ENCODE measurements around the gene PCARE.

The PCARE gene

DNA sequence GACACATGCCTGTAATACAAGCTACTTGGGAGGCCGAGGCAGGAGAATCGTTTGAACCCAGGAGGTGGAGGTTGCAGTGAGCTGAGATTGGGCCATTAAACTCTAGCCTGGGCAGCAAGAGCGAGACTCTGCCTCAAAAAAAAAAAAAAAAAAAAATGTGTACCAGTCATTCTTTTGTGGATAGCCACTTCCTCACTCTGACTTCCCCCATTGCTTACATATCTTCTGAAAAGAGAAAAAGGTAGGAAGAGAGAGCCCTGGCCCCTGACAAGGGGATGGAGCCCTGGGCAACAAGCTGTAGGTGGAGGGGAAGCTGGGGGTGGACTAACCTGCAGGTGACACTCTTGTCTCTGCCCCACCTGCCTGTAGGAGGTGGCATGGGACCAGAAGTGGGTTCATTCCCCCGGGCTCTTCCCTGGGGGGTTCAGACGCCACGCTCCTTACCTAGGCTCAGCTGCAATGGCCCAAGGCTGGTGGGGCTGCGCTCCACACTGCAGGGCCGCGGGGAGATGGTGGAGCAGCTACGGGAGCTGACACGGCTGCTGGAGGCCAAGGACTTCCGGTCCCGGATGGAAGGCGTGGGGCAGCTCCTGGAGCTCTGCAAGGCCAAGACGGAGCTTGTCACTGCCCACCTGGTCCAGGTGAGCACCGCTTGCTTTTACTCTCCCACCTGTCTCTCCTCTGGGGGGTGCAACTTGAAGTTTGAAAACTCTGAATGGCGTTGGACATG, 39.1 kb downstream of the PCARE start:
- DNase-seq (ENCODE audit: low read depth) = no peak

DNA sequence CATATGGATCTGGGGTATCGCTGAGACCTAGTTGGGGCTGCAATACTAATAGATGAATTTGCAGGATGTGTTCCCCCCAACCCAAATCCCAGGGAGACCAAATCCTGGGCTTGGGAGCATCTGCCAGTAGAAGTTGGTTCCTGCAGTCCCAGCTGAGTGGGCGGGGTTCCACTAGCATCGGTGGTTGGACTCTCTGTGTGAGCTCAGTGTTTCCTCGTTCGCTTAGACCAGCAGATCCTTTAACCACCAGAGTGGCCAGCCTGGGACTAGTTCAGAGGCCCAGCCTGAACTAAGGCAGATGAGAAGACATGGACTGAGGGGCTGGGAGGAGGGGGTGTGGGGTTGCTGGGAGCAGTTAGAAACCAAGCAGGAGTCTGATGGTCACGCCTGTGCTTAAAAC, 40.7 kb downstream of the PCARE start:
- DNase-seq (ENCODE audit: low read depth) = no peak

DNA sequence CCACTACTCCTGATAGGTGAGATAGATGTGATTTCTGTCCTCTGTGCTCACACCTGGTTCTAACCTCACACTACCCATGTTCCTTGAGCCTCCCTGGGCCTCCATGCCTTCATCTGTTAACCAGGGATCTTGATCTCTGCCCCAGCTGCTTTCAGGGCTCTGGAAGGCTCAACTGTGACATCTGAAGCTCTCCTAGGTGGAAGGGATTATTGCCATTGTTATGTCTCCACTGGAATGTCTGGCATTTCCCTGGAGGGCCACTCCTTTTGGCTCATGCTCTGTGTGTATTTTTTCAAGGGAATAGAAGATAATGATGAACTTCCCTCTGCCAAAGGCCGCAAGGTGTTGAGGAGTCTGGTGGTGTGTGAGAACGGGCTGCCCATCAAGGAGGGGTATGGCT, 41.2 kb downstream of the PCARE start:
- no peak for DNase-seq (ENCODE audit: low read depth)

DNA sequence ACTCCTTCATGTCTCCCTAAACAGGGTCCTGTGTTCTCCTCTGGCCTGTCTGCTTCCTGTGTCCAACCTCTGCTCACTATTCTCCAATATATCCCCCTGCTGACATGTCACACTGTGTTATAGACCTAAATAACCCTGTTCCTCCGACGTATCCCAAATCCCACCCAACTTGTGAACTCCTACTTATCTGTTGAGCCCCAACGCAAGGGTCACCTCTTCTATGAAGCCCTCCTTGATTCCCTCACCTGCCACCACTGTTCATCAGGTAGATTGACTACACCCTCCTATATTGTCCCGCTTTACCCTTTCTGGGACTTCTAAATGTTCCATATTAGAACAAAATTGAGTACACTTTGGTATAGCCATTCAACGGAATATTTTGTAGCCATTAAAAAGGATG, 42.1 kb downstream of the PCARE start:
- DNase-seq (ENCODE audit: low read depth) = no peak

DNA sequence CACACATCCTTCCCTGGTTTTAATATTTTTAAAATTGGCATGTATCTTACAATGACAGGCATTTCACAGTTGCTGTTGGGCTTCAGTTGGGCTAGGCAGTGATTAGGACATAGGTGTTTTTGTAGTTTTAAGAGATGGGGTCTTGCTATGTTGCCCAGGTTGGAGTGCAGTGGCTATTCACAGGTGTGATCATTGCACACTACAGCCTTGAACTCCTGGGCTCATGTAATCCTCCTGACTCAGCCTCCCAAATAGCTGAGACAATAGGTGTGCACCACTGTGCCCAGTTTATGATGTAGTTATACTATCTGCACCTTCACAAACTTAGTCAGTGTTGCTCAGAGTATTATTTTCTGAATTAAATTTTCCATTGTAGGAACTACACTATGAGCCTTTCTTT, 43.3 kb downstream of the PCARE start:
- DNase-seq (ENCODE audit: low read depth) = no peak

DNA sequence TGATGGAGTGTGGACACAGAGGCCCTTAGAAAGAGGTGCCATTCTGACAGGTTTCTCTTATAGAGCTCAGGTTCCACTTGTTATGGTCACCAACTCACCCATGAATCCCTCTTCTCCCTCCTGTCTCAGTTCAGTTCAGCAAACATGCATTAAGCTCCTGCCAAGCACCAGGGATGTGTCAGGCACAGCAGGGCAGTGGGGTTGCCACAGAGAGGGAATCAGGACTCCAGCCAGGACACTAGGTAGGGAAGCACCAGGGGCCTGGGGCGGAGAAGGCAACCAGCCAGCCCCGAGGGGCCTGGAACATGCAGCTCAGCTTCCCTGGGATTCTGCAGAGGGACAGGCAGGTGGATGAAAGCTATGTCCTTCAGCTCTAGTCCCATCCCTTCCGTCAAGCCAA, 48.6 kb downstream of the PCARE start:
- no peak for DNase-seq (ENCODE audit: low read depth)

DNA sequence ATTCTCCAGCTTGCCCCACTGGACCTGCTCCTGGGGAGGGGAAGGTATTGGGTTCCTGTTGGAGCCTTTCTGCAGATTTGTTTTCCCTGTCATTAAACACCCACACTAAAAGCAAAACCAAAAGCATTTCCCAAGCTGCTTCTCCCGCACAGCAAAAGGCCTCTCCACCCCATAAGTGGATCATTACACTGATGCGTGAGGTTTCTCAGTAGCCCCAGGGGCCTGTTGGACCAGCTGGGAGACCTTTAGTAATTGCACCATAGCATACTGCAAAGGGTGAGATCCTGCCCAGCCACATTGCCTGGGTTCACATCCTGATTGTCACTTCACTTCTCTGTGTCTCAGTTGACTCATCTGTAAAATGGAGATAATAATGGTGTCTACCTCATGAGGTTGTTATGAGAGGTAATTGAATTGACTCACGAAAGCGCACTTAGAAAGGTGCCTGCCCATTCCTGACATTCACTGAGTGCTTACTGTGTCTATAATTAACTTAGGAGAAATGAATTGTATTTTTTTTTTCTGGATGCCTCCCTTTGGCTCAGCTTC, 49.4 kb downstream of the PCARE start:
- DNase-seq (ENCODE audit: low read depth) = no peak

DNA sequence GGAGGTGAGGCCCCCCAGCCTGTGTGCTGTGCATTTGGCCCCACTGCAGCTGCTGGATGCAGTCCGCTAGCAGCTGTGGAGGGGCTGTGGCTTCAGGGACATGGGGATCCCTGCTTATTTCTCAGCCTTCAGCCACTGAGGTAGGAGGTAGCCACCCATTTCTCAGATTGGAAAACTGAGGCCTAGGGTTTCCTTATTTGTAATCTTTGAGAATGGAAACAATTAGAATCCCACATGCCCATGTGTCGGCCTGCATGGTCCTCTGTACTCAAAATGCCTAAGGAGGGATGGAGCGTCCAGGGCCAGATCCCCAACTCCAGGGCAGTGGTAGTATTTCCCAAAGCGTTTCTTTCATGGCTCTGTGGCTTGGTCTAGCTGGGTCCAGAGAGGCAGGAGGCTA, 51.1 kb downstream of the PCARE start:
- no peak for DNase-seq (ENCODE audit: low read depth)

DNA sequence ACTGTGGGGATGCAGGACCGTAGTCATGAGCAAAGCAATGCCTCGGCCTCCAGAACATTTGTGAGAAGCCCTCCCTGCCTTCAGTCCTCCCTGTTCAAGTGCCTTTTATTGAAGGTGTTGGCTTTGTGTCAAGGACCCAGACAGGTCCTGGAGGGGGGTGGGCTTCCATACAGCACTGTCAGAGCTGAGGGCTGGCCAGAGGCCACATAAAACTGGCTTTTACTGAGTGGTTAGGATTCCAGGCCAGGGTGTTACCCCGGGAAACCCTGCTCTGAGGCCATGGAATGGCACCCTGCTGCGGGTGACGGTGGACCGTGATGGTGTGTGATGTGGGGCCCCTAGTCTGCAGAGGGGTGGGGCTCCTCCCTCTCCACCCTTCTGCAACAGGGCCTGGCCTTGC, 51.6 kb downstream of the PCARE start:
- no peak for DNase-seq (ENCODE audit: low read depth)

DNA sequence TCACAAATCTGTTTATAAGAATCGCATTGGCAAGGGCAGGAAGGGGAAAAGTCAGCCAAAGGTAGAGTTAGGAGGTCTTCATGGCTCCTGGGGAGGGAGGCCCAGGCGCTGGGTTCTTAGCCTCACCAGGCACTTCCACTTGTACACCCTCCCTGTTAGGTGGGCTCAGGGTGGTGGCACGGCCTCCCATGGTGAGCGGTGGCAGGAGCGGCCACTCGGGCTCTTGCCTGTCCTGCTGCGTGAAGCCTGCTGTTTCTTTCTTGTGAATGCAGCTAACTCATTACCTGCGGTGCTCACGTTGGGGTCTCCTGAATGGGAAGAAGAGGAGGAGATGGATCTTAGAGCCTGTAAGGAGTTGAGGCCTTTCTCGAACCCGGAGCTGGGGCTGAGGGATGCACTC, 52.4 kb downstream of the PCARE start:
- DNase-seq (ENCODE audit: low read depth) = no peak

DNA sequence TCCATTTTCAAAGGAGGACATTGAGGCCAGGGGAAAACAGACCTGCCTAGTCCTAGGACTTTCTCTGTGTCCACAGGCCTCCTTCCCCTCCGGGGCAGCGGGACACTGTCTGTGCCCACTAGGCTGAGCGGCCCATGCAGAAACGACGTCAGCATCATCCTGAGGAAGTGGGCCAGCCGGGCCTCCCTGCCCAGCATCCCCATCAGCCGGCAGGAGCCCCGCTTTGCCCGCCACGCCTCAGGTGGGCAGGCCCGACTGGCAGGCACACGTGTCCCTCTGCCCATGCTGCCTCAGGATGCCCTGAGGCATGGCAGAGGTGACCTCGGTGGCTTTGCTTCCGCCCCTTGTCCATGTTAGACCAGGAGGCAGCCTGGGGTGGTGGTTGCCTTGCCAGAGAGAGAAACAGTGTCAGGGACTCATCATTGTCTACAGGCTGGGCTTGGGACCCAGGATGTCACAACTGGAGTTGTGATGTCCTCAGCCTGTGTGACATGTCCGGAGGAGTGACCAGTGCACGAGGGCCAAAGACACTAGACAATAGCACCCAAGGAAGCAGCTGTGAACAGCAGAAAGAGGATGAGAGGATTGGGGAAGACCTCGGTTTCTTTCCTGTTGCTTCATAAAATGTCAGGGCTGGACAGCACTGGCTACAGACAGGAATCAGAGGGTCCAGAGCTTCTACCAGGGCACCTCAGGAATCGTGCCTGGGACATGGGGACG, 56.4 kb downstream of the PCARE start:
- no peak for DNase-seq (ENCODE audit: low read depth)

DNA sequence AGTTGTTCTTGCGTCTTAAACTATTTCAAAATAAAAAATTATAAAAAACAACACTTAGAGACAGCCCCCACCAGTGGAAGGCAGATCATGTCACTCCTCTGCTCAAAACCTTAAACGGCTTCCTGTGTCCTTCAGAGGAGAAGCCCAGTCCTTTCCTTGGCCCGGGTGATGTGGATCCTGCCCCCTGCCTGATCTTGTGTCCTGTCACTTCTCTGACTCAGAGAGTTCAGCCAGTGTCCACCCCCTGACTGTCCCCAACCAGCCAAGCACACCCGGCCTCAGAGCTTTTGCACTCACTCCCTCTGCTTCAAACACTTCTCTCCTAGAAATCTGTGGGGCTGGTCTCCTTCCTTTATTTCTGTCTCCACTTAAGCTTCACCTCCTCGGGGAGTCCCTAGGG, 57.8 kb downstream of the PCARE start:
- DNase-seq (ENCODE audit: low read depth) = no peak

DNA sequence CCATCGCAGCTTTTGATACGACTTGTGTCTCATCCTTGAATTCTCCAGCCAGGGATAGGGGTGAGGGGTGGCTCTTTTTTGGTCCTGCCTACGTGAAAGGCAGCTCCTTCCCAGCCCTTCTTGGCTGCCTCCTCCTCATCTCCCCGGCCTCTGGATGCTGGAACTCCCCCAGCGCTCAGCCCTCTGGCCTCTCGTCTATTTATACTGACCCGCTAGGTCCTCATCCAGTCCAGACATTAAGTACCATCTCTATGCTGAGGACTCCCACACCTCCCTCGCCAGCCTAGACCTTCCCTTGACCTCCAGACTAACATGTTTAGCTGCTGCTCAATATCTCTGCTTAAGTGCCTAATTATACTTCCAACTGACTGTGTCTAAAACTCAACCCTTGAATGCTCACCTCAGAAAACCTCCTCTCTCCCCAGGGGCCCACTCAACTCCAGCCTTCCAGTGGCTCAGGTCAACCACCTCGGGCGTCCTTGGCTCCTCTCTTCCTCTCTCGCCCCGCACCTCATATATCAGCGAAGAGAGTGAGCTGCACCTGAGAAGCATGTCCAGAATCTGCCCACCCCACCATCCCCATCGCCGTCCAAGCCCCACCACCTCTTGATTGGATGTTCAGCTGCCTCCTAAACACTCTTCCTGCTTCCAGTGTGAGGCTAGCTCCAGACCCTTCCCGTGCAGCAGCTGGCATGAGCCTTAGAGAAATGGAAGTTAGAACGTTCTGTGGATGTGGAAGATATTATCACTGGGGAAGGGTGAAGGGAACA, 58.4 kb downstream of the PCARE start:
- DNase-seq (ENCODE audit: low read depth) = no peak

DNA sequence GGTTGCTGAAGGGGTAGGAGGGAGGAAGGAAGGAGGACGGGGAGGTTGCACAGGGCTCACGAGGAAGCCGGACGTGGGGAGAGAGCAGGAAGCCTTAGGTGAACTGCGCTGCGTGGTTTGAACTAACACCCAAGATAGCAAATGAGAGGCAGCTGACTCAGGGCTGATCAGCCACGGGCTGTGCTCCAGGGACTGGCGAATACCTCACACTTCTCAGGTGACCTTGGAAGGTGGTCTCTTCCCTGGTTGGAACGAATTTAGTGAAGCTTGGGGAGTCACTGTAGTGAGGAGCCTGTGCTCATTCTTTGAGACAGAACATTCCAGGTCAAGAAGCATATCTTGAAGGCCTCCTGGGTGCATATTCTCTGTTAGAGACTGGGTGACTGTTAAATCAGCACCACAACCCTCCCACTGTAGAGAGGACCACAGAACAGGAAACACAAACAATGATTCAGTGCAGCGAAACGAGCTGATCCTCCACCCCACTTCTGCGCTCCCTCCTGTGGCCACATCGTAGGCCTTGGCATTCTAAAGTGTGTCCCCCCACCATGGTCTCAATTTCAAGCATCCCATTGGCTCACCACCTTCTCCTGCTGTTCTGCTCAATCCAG, 59.4 kb downstream of the PCARE start:
- peak; percentile 66 for DNase-seq (ENCODE audit: low read depth)

DNA sequence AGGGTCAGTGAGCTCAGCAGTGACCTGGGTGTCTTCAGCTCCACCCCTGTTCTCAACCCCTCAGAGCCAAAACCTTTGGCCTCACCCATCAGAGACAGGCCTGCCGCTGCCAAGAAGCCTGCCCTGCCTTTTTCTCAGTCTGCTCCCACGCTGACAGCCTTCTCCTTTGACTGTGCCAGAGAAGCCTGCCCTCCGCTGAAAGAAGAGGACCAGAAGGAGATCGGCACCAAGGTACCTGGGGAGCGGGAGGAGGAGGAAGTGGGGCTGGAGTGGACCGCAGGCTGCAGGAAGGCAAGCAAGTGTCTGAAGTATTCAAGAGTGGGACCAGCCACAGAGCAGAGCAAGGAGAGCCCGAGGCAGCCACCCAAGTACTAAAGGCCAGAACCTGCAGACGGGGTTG, 60.0 kb downstream of the PCARE start:
- no peak for DNase-seq (ENCODE audit: low read depth)

DNA sequence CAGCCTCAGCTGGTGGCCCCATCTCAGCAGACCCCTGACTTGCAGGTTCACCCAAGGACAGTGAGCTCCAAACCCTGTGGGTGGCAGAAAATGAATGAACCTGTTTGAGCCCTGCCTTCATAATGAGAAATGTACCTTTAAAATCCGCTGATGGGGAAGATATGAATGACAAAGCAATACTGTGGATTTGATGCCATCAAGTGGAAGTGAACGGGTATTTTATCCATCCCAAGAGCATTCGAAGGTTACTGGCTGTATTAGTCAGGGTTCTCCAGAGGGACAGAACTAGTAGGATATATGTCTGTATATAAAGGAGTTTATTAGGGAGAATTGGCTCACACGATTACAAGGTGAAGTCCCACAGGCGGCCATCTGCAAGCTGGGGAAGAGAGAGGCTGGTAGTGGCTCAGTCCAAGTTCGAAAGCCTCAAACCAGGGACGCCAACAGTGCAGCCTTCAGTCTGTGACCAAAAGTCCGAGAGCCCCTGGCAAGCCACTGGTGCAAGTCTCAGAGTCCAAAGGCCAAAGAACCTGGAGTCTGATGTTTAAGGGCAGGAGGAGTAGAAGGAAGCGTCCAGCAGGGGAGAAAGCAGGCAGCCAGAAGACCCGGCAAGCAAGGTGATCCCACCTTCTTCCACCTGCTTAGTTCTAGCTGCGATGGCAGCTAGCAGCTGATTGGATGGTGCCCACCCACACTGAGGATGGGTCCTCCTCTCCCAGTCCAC, 61.1 kb downstream of the PCARE start:
- no peak for DNase-seq (ENCODE audit: low read depth)

DNA sequence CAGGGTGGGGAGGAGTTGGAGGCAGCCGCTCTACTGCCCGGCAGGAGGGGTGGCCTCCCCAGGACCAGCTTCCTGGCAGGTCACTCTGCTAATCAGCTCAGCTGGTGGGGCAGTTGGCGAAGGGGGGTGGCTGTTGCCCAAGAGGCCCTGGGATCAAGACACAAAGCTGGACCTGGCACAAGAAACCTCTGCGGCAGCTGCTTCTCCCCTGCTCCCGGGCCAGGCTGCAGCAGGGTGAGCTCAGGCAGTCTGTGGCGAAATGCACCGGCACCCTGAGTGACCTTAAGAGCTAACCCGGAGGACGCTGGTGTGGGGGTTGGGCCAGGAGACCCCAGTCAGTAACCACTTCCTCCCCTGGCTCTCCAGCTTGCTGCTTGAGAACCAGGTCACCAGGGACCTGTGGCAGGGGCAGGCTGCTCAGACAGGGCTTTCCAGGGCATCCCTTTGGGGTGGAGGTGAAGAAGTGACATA, 62.1 kb downstream of the PCARE start:
- no peak for DNase-seq (ENCODE audit: low read depth)

All from activated T-cell treated with anti-CD3 and anti-CD28 coated beads for 48 hours (primary cell).